ENCODE data around the gene TPCN2. TPM values are rescaled to one million over a fixed set of nuclear protein-coding genes. Genes with fewer than 3 reads are reported as not detected.

The TPCN2 gene
- total RNA-seq, 1 experiment from 2014 or later = 63.6 TPM

DNA sequence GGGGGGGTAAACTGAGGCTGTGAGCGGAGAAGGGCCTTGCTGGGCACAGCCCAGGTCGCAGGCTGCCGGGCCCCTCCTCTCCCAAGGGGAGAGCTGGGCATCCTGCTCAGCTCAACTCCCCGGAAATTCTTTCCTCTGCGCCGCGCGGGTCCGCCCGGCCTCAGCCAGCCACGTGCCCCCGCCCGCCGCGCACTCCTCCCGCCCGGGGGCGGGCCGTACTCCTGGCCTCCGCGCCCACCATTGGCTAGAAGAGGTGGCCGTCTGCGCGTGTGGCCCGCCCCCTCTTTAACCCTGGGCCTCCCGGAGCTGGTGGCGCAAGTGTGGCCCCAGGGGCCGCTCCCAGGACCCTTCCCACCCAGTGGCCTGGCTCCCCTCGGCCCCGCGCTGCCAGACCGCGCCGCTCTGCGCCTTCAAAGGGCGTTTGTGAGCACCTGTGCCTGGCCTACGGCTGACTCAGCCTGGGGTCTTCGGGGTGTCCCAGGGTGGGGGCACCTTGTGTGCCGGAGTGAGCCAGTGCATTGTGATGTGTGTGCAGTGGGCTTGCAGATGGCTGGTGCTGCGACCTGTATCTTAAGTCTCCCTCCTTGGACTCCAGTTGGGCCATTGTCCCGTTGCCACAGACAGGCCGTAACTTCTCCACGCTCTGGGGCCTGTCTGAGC, 37.6 kb upstream of the TPCN2 start:
- no TSS peak for BruUV-seq (replicated peaks)
- ChIA-PET CTCF (no interaction called here), POLR2A (no interaction called here)
- Histone ChIP-seq H3K36me3 (ENCODE audit: control insufficient read depth, insufficient read depth, low read length) (no peaks in the 10 kb centered on the region), H3K27me3 (replicated peaks; ENCODE audit: control insufficient read depth, insufficient read depth, low read length) (no peaks in the 10 kb centered on the region), H3K4me1 (peaks cover 55% of the 10 kb centered on the region), H3K4me3 (ENCODE audit: low read depth, low read length) (no peak overlapping the region), H3K9me3 (no peaks in the 10 kb centered on the region)
- peaks cover 30% of the 10 kb centered on the region for H3K4me1 Mint-ChIP-seq (ENCODE audit: low read depth, unreplicated experiment)
- H3K27ac Mint-ChIP-seq (ENCODE audit: unreplicated experiment) = no peak overlapping the region
- H3K36me3 Mint-ChIP-seq (ENCODE audit: insufficient read depth, unreplicated experiment) = peaks cover 1% of the 10 kb centered on the region
- TF ChIP-seq, protein P1, sequence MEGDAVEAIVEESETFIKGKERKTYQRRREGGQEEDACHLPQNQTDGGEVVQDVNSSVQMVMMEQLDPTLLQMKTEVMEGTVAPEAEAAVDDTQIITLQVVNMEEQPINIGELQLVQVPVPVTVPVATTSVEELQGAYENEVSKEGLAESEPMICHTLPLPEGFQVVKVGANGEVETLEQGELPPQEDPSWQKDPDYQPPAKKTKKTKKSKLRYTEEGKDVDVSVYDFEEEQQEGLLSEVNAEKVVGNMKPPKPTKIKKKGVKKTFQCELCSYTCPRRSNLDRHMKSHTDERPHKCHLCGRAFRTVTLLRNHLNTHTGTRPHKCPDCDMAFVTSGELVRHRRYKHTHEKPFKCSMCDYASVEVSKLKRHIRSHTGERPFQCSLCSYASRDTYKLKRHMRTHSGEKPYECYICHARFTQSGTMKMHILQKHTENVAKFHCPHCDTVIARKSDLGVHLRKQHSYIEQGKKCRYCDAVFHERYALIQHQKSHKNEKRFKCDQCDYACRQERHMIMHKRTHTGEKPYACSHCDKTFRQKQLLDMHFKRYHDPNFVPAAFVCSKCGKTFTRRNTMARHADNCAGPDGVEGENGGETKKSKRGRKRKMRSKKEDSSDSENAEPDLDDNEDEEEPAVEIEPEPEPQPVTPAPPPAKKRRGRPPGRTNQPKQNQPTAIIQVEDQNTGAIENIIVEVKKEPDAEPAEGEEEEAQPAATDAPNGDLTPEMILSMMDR (IDR thresholded peaks at IDR 0.05; ENCODE audit: insufficient read depth in 1 of 2, low read depth in 1 of 2, low read length in 1 of 2, severe bottlenecking in 1 of 2, unreplicated experiment in 1 of 2) = no peak
- no peaks in the 10 kb centered on the region for H3K27me3 Mint-ChIP-seq (ENCODE audit: insufficient read depth, unreplicated experiment)
- intact Hi-C loops (cut with micrococcal nuclease; ENCODE audit: unreplicated experiment) = no loop called here
- no peak overlapping the region for H3K4me3 Mint-ChIP-seq (ENCODE audit: unreplicated experiment)
- no peak for DNase-seq
- H3K9me3 Mint-ChIP-seq (ENCODE audit: unreplicated experiment) = peaks cover 3% of the 10 kb centered on the region

DNA sequence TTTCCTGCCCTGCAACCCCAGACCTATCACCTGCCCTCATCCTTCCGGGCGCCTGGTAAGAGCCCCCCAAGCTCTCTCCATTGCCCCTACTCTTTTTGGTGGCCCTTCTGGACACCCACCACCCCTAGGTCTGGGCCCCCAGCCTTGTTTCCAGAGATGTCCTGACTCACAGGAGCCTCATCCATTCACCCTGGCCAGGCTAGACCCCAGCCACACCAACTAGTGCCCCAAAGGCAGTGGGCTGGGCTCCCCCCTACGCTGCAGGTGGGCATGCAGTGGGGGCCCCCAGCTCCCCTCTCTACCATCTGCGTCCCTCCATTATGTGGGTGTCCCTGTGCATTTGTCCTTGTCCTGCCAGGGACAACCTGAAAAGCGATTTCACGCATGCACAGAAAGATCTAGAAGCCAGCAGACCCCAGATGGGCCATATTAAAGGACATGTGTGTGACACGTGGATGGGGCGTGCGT, 37.1 kb upstream of the TPCN2 start:
- no peaks in the 10 kb centered on the region for H3K36me3 ChIP-seq (ENCODE audit: control insufficient read depth, insufficient read depth, low read length)
- H3K9me3 ChIP-seq = no peaks in the 10 kb centered on the region
- DNase-seq = no peak
- no peak overlapping the region for H3K4me3 ChIP-seq (ENCODE audit: low read depth, low read length)
- H3K4me1 ChIP-seq = peaks cover 54% of the 10 kb centered on the region
- Mint-ChIP-seq H3K27ac (ENCODE audit: unreplicated experiment) (peak overlapping the region; percentile 5), H3K9me3 (ENCODE audit: unreplicated experiment) (peaks cover 8% of the 10 kb centered on the region), H3K36me3 (ENCODE audit: insufficient read depth, unreplicated experiment) (peaks cover 6% of the 10 kb centered on the region), H3K4me3 (ENCODE audit: unreplicated experiment) (no peak overlapping the region), H3K4me1 (ENCODE audit: low read depth, unreplicated experiment) (peaks cover 28% of the 10 kb centered on the region), H3K27me3 (ENCODE audit: insufficient read depth, unreplicated experiment) (no peaks in the 10 kb centered on the region)
- ChIA-PET CTCF (no interaction called here), POLR2A (no interaction called here)
- TF ChIP-seq, protein P1 (IDR thresholded peaks at IDR 0.05; ENCODE audit: insufficient read depth in 1 of 2, low read depth in 1 of 2, low read length in 1 of 2, severe bottlenecking in 1 of 2, unreplicated experiment in 1 of 2) = no peak
- no peaks in the 10 kb centered on the region for H3K27me3 ChIP-seq (replicated peaks; ENCODE audit: control insufficient read depth, insufficient read depth, low read length)
- no TSS peak for BruUV-seq (replicated peaks)
- intact Hi-C loops (cut with micrococcal nuclease; ENCODE audit: unreplicated experiment) = no loop called here

DNA sequence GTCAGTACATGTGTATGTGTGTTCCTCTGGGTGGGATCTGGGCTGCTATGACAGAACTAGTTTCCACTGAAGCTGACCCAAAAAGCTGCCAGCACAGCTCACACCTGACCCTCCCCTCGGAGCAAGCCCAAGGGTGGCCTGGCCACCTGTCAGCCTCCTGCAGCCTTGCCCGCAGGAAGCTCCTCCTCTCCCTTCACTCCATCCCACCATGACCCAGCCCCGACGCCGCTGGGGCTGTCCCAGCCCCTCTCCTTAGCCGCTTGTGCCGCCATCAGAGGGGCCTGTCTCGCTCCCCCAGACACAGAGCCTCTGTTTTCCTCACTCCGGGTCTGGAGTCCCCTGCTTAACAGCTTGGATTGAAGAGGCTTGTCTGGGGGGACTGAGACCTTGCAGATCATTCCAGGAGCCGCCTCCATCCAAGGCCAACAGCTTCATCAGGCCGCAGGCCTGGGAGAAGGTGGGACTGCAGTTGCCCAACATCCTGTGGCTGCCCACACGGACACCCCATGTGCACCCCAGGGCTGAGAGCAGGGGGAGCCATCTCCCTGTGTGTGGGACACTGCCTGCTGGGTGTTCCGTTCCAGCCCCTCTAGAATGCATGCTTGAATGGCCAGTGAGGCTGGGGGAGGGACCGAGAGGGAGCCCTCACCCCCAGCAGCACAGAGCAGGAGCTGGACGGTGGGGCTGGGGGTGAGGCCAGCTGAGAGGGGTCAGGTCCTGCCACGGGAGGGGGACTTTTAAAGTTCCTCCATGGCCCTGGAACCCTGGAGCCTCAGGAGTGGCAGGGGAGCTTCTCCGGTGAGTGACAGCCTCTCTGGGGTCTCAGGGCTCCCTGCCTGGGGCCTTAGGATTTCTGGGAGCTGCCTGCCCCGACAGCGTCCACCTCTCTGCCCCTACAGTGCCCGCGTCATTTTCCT, 36.4 kb upstream of the TPCN2 start:
- Histone ChIP-seq H3K4me1 (peaks cover 47% of the 10 kb centered on the region), H3K4me3 (ENCODE audit: low read depth, low read length) (no peak overlapping the region), H3K36me3 (ENCODE audit: control insufficient read depth, insufficient read depth, low read length) (no peaks in the 10 kb centered on the region), H3K27me3 (replicated peaks; ENCODE audit: control insufficient read depth, insufficient read depth, low read length) (no peaks in the 10 kb centered on the region), H3K9me3 (no peaks in the 10 kb centered on the region)
- POLR2A ChIA-PET = no interaction called here
- no peaks in the 10 kb centered on the region for H3K27me3 Mint-ChIP-seq (ENCODE audit: insufficient read depth, unreplicated experiment)
- no TSS peak for BruUV-seq (replicated peaks)
- H3K27ac Mint-ChIP-seq (ENCODE audit: unreplicated experiment) = peak overlapping the region; percentile 5
- no peak overlapping the region for H3K4me3 Mint-ChIP-seq (ENCODE audit: unreplicated experiment)
- intact Hi-C loops (cut with micrococcal nuclease; ENCODE audit: unreplicated experiment) = no loop called here
- peaks cover 21% of the 10 kb centered on the region for H3K4me1 Mint-ChIP-seq (ENCODE audit: low read depth, unreplicated experiment)
- CTCF ChIA-PET = interaction anchor here (0.6 kb wide), 1 partner anchor 27 kb away, joined by 3 read pairs; no protein-coding TSS in a partner anchor
- DNase-seq = no peak
- H3K9me3 Mint-ChIP-seq (ENCODE audit: unreplicated experiment) = peaks cover 10% of the 10 kb centered on the region
- H3K36me3 Mint-ChIP-seq (ENCODE audit: insufficient read depth, unreplicated experiment) = peaks cover 6% of the 10 kb centered on the region
- TF ChIP-seq, protein P1 (IDR thresholded peaks at IDR 0.05; ENCODE audit: insufficient read depth in 1 of 2, low read depth in 1 of 2, low read length in 1 of 2, severe bottlenecking in 1 of 2, unreplicated experiment in 1 of 2) = no peak

All from Caco-2 (cell line).